ENCODE results near the gene SETD7.

The SETD7 gene

DNA sequence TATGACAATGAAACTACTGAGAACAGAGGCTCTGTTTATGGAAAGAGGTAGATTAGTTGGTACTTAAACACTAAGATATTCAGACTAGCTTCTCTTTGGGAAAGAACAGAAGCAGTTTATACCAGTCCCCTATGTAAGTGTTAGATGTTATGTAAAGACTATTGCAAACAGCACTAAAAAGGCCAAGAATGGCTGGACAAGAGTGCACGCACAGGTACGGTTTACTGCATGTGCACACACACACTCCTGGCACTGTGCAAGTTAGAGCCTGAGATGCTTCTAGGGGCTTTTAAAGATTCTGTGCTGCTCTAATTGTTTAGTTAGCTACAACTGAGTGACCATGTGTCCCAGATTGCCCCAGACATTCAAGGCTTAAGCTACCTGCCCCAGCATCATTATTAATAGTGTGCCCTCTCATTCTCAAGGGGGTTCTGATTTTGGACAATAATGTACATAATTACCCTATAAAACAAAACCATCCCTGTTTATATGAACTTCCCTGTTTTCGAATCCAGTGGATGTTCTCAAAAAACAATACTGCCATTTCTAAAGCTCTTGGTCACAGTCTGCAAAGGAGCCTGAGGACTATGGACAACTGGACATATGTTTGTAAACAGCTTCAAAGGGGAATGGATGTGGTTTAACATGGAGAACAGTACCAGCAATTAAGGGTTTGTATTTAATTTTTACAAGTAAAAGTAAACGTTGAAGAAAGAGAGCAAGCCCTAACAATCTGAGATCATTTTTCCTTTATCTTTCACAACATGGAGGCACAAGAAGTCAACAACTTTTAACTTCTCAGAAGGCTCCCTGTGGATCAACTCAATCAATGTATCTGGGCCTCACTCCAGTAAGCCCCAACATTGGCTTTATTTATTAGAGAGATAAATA is 2.0 kb downstream of the SETD7 start:
- Histone ChIP-seq H3K9me3 (ENCODE audit: control extremely low read depth in 1 of 5, control insufficient read depth in 4 of 5, insufficient read depth in 2 of 5, low read depth in 1 of 5, low read length in 4 of 5) (no peaks in the 10 kb centered on the region), H3K4me1 (ENCODE audit: control extremely low read depth in 1 of 4, control insufficient read depth in 4 of 4, insufficient read depth in 4 of 4, low read length in 3 of 4) (peaks cover 7 to 50% (median 29%) of the 10 kb centered on the region in 4 experiments), H3K27ac (ENCODE audit: insufficient read depth in 1 of 2, low read depth in 1 of 2, low read length in 2 of 2, poor library complexity in 1 of 2, severe bottlenecking in 2 of 2) (peak overlapping the region in 1 of 2 experiments; percentile 62), H3K36me3 (ENCODE audit: control insufficient read depth in 4 of 4, insufficient read depth in 4 of 4, low read length in 3 of 4) (no peaks in the 10 kb centered on the region), H3K27me3 (replicated peaks in 2 of 5; ENCODE audit: control insufficient read depth in 4 of 5, insufficient read depth in 5 of 5, low read length in 4 of 5) (peaks cover 0 to 8% (median 3%) of the 10 kb centered on the region in 5 experiments), H3K4me3 (ENCODE audit: control insufficient read depth in 1 of 7, extremely low read depth in 1 of 7, insufficient read depth in 4 of 7, low read depth in 2 of 7, low read length in 6 of 7) (peak overlapping the region in 6 of 7 experiments; percentile 76 to 92 (median 90))
- ChIA-PET POLR2A (interaction anchor here (0.5 to 1.6 kb wide), 2 partner anchors 25 to 48 kb away, joined by 3 to 4 read pairs; no protein-coding TSS in a partner anchor), CTCF (interaction anchor here (0.9 to 2.8 kb wide), 8 partner anchors 8 to 104 kb away, joined by 3 to 12 read pairs (median 6); no protein-coding TSS in a partner anchor)
- DNase-seq = no peak
- WGBS (ENCODE audit: insufficient coverage) = 100% methylated on average over 2 of the region's 4 CpGs

- Histone ChIP-seq H3K27ac (ENCODE audit: insufficient read depth in 1 of 2, low read depth in 1 of 2, low read length in 2 of 2, poor library complexity in 1 of 2, severe bottlenecking in 2 of 2) (no peak overlapping the region), H3K4me3 (ENCODE audit: control insufficient read depth in 1 of 7, extremely low read depth in 1 of 7, insufficient read depth in 4 of 7, low read depth in 2 of 7, low read length in 6 of 7) (no peak overlapping the region), H3K27me3 (replicated peaks in 2 of 5; ENCODE audit: control insufficient read depth in 4 of 5, insufficient read depth in 5 of 5, low read length in 4 of 5) (peaks cover 0 to 4% (median 0%) of the 10 kb centered on the region in 5 experiments), H3K36me3 (ENCODE audit: control insufficient read depth in 4 of 4, insufficient read depth in 4 of 4, low read length in 3 of 4) (no peaks in the 10 kb centered on the region), H3K4me1 (ENCODE audit: control extremely low read depth in 1 of 4, control insufficient read depth in 4 of 4, insufficient read depth in 4 of 4, low read length in 3 of 4) (peaks cover 7 to 45% (median 28%) of the 10 kb centered on the region in 4 experiments), H3K9me3 (ENCODE audit: control extremely low read depth in 1 of 5, control insufficient read depth in 4 of 5, insufficient read depth in 2 of 5, low read depth in 1 of 5, low read length in 4 of 5) (no peaks in the 10 kb centered on the region)
- DNase-seq = no peak
- POLR2A ChIA-PET = no interaction called here
- CTCF ChIA-PET = interaction anchor here (0.6 to 2.8 kb wide), 6 partner anchors 9 to 504 kb away, joined by 3 to 12 read pairs (median 8); no protein-coding TSS in a partner anchor
- 96% methylated on average over 5 of the region's 5 CpGs for WGBS (ENCODE audit: insufficient coverage)
These were observed 3.3 kb downstream of the SETD7 start for GRCh38 chr4:139552517-139553307.

GRCh38 chr4:139550724-139551429 is 5.1 kb downstream of the SETD7 start:
- Histone ChIP-seq H3K9me3 (ENCODE audit: control extremely low read depth in 1 of 5, control insufficient read depth in 4 of 5, insufficient read depth in 2 of 5, low read depth in 1 of 5, low read length in 4 of 5) (no peaks in the 10 kb centered on the region), H3K27ac (ENCODE audit: insufficient read depth in 1 of 2, low read depth in 1 of 2, low read length in 2 of 2, poor library complexity in 1 of 2, severe bottlenecking in 2 of 2) (no peak overlapping the region), H3K36me3 (ENCODE audit: control insufficient read depth in 4 of 4, insufficient read depth in 4 of 4, low read length in 3 of 4) (peaks cover 0 to 7% (median 4%) of the 10 kb centered on the region in 4 experiments), H3K27me3 (replicated peaks in 2 of 5; ENCODE audit: control insufficient read depth in 4 of 5, insufficient read depth in 5 of 5, low read length in 4 of 5) (no peaks in the 10 kb centered on the region), H3K4me3 (ENCODE audit: control insufficient read depth in 1 of 7, extremely low read depth in 1 of 7, insufficient read depth in 4 of 7, low read depth in 2 of 7, low read length in 6 of 7) (no peak overlapping the region), H3K4me1 (ENCODE audit: control extremely low read depth in 1 of 4, control insufficient read depth in 4 of 4, insufficient read depth in 4 of 4, low read length in 3 of 4) (peaks cover 7 to 29% (median 16%) of the 10 kb centered on the region in 4 experiments)
- ChIA-PET CTCF (interaction anchor here (1.3 to 2.8 kb wide), 4 partner anchors 9 to 32 kb away, joined by 3 to 10 read pairs (median 7); no protein-coding TSS in a partner anchor), POLR2A (no interaction called here)
- no peak for DNase-seq
- WGBS (ENCODE audit: insufficient coverage) = 63% methylated on average over 4 of the region's 5 CpGs

- H3K27me3 ChIP-seq (replicated peaks in 2 of 5; ENCODE audit: control insufficient read depth in 4 of 5, insufficient read depth in 5 of 5, low read length in 4 of 5) = no peaks in the 10 kb centered on the region
- ChIA-PET CTCF (interaction anchor here (1.4 to 1.6 kb wide), 2 partner anchors 71 to 103 kb away, joined by 3 to 6 read pairs; no protein-coding TSS in a partner anchor), POLR2A (interaction anchor here (0.9 kb wide), 1 partner anchor 8 kb away, joined by 4 read pairs; the partner anchor contains the start of gene SETD7)
- H3K36me3 ChIP-seq (ENCODE audit: control insufficient read depth in 4 of 4, insufficient read depth in 4 of 4, low read length in 3 of 4) = peaks cover 0 to 21% (median 11%) of the 10 kb centered on the region in 4 experiments
- no peaks in the 10 kb centered on the region for H3K9me3 ChIP-seq (ENCODE audit: control extremely low read depth in 1 of 5, control insufficient read depth in 4 of 5, insufficient read depth in 2 of 5, low read depth in 1 of 5, low read length in 4 of 5)
- H3K4me1 ChIP-seq (ENCODE audit: control extremely low read depth in 1 of 4, control insufficient read depth in 4 of 4, insufficient read depth in 4 of 4, low read length in 3 of 4) = peaks cover 0 to 19% (median 4%) of the 10 kb centered on the region in 4 experiments
- no peak overlapping the region for H3K4me3 ChIP-seq (ENCODE audit: control insufficient read depth in 1 of 7, extremely low read depth in 1 of 7, insufficient read depth in 4 of 7, low read depth in 2 of 7, low read length in 6 of 7)
- DNase-seq = no peak
- 100% methylated on average over 1 of the region's 3 CpGs for WGBS (ENCODE audit: insufficient coverage)
- H3K27ac ChIP-seq (ENCODE audit: insufficient read depth in 1 of 2, low read depth in 1 of 2, low read length in 2 of 2, poor library complexity in 1 of 2, severe bottlenecking in 2 of 2) = no peak overlapping the region
These were observed 8.0 kb downstream of the SETD7 start for GRCh38 chr4:139547979-139548378.

DNA sequence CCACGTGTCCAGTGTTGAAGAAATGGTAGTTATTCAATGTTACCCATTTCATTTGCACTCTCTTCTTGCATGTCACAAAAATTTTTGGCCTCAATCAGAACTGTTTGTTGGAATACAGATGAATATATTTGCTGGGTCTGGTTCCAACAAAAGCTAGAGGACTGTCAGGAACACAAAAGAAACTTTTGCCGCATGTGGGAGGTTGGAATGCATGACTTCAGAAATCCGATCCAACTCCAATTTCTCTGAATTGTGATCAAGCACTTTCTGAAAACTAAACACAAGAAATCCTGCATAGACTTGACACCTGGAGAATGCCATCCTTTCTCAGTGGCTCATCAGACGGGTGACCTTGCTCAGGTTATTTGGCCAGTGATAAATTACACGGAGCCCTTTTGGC is 15.4 kb downstream of the SETD7 start:
- no peaks in the 10 kb centered on the region for H3K9me3 ChIP-seq (ENCODE audit: control extremely low read depth in 1 of 5, control insufficient read depth in 4 of 5, insufficient read depth in 2 of 5, low read depth in 1 of 5, low read length in 4 of 5)
- H3K4me1 ChIP-seq (ENCODE audit: control extremely low read depth in 1 of 4, control insufficient read depth in 4 of 4, insufficient read depth in 4 of 4, low read length in 3 of 4) = no peaks in the 10 kb centered on the region
- 100% methylated on average over 1 of the region's 5 CpGs for WGBS (ENCODE audit: insufficient coverage)
- no peaks in the 10 kb centered on the region for H3K27me3 ChIP-seq (replicated peaks in 2 of 5; ENCODE audit: control insufficient read depth in 4 of 5, insufficient read depth in 5 of 5, low read length in 4 of 5)
- no peak overlapping the region for H3K27ac ChIP-seq (ENCODE audit: insufficient read depth in 1 of 2, low read depth in 1 of 2, low read length in 2 of 2, poor library complexity in 1 of 2, severe bottlenecking in 2 of 2)
- peaks cover 7 to 29% (median 18%) of the 10 kb centered on the region in 4 experiments for H3K36me3 ChIP-seq (ENCODE audit: control insufficient read depth in 4 of 4, insufficient read depth in 4 of 4, low read length in 3 of 4)
- ChIA-PET POLR2A (no interaction called here), CTCF (interaction anchor here (1.1 to 2.2 kb wide), 2 partner anchors 11 to 12 kb away, joined by 3 to 10 read pairs; no protein-coding TSS in a partner anchor)
- no peak for DNase-seq
- H3K4me3 ChIP-seq (ENCODE audit: control insufficient read depth in 1 of 7, extremely low read depth in 1 of 7, insufficient read depth in 4 of 7, low read depth in 2 of 7, low read length in 6 of 7) = no peak overlapping the region

DNA sequence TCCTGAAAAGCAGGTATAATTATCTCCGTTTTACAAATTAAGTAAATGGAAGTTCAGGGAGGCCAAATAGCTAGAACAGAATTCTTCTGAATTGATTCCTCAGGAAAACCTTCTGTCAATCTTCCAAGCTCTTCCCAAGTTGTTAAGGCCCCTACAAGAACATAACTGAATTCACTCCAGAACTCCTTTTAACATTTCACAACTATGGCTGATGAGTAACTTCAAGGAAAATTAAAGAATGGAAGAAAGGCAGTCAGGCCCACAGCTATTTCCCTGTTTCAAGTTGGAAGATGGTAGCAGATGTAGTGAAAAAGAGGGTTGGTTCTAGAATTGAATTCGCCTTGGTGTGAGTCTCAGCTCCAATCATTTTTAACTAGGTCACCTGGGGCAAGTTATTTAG is 15.9 kb downstream of the SETD7 start:
- CTCF ChIA-PET = interaction anchor here (1.1 kb wide), 1 partner anchor 11 kb away, joined by 3 read pairs; no protein-coding TSS in a partner anchor
- H3K4me1 ChIP-seq (ENCODE audit: control extremely low read depth in 1 of 4, control insufficient read depth in 4 of 4, insufficient read depth in 4 of 4, low read length in 3 of 4) = no peaks in the 10 kb centered on the region
- no peak for DNase-seq
- H3K9me3 ChIP-seq (ENCODE audit: control extremely low read depth in 1 of 5, control insufficient read depth in 4 of 5, insufficient read depth in 2 of 5, low read depth in 1 of 5, low read length in 4 of 5) = no peaks in the 10 kb centered on the region
- no peaks in the 10 kb centered on the region for H3K27me3 ChIP-seq (replicated peaks in 2 of 5; ENCODE audit: control insufficient read depth in 4 of 5, insufficient read depth in 5 of 5, low read length in 4 of 5)
- no peak overlapping the region for H3K27ac ChIP-seq (ENCODE audit: insufficient read depth in 1 of 2, low read depth in 1 of 2, low read length in 2 of 2, poor library complexity in 1 of 2, severe bottlenecking in 2 of 2)
- no CpG with 5 or more reads among the region's 2 CpGs for WGBS (ENCODE audit: insufficient coverage)
- peaks cover 7 to 28% (median 17%) of the 10 kb centered on the region in 4 experiments for H3K36me3 ChIP-seq (ENCODE audit: control insufficient read depth in 4 of 4, insufficient read depth in 4 of 4, low read length in 3 of 4)
- H3K4me3 ChIP-seq (ENCODE audit: control insufficient read depth in 1 of 7, extremely low read depth in 1 of 7, insufficient read depth in 4 of 7, low read depth in 2 of 7, low read length in 6 of 7) = no peak overlapping the region
- POLR2A ChIA-PET = no interaction called here

Measured in common myeloid progenitor, CD34-positive (primary cell).